Dedifferentiated amniotic fluid mesenchymal stem cell (primary cell): ENCODE measurements around the gene TAMALIN.

ENCODE experiments used
- DNase-seq: peaks from one replicate; pipeline ENCODE4 v3.0.0-alpha.2; 2016; ENCODE audit errors: extremely low spot score

Gene TAMALIN

GRCh38 chr12:52054833-52055730 lies 48.3 kb downstream of the TAMALIN start:
- no peak for DNase-seq

DNA sequence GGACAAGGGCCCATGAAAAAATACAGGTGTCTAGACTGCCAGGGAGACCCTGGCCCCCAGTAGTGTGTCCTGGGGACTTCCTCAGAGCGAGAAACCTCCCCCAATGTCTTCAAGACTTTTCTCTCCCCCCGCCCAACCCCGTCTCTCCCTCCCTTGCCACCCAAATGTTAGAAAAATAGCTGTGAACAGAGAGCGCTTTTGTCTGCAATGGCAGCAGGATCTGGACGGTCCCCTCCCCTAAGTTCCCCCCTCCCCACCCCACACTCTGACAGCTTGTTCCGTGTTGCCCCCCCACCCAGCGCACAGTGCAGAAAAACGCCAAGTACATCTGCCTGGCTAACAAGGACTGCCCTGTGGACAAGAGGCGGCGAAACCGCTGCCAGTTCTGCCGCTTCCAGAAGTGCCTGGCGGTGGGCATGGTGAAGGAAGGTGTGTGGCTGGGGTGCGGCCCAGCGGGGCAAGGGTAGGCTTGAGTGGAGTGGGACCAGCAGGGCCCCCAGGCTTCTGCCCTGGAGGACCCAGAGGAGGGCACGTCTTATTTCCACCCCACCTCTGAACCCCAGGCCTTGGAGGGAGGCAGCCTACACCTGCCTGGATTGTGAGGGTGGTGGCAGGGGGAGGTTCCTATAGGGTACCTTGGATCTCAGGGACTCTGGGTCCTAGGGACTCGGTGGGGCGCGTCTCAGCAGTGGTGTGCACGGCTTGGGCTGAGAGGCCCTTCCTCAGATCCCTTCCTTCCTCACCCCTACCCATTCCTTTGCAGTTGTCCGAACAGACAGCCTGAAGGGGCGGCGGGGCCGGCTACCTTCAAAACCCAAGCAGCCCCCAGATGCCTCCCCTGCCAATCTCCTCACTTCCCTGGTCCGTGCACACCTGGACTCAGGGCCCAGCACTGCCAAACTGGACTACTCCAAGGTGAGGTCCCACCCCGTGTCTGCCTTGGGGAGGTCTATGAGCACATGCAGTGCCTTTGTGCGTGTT lies 49.3 kb downstream of the TAMALIN start:
- DNase-seq = no peak

DNA sequence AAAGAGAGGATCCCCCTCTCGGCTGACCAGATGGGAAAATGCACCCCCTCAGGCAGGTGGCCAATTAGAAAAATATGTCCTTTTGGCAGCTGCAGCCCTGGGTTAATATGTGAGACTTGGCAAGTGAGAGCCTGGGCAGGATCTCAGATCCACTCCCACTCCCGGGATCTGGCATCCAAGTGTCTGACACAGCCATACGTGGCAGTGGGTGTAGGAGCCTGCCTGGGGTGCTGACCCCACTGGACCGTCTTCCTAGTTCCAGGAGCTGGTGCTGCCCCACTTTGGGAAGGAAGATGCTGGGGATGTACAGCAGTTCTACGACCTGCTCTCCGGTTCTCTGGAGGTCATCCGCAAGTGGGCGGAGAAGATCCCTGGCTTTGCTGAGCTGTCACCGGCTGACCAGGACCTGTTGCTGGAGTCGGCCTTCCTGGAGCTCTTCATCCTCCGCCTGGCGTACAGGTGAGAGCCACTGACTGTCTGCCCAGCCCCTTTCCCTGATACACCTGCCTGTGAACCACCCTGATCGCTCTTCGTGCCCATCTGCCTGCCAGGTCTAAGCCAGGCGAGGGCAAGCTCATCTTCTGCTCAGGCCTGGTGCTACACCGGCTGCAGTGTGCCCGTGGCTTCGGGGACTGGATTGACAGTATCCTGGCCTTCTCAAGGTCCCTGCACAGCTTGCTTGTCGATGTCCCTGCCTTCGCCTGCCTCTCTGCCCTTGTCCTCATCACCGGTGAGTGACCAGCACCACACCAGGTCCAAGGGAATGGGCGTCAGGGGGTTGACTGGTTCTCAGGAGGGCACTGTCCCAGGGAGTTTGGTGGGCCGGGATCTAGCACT lies 50.3 kb downstream of the TAMALIN start:
- no peak for DNase-seq

DNA sequence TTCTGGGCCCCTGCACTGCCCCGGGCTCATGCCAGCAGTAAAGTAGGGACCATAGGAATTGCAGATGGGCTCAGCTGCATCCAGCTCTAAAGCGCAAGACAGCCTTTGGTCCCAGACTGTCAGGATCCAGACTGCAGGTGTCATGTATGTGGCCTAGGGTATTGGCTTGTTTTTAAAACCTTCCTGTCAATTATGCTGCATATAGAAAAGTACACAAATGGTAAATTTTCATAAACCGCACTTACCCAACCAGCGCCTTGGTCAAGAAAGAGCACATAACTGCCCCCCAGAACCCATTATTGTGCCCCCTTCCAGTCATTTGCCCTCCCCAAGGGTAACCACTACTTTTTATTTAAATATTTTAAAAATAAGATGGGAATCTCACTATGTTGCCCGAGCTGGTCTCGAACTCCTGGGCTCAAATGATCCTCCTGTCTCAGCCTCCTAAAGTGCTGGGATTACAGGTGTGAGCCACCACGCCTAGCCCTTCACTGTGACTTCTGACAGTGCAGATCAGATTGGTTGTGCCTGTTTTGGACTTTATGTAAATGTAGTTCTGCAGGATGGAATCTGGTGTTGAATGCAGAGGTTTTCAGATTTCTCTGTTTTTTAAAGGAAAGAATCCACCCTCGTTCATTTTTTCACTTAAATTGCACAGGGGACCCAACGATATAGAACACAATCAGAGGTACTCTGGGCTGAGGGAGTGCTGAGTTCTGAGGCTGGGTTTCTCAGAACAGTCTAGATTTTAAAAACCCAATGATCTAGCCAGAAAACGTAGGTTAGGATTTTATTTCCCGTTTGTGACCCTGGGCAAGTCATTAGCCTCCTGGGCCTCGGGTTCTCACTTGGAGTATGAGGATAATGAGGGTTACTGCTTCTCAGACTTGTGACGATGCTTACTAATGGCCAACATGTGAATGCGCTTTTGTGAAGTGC lies 51.2 kb downstream of the TAMALIN start:
- no peak for DNase-seq

- DNase-seq = no peak
Observed at GRCh38 chr12:52058631-52059361, 52.0 kb downstream of the TAMALIN start.

DNA sequence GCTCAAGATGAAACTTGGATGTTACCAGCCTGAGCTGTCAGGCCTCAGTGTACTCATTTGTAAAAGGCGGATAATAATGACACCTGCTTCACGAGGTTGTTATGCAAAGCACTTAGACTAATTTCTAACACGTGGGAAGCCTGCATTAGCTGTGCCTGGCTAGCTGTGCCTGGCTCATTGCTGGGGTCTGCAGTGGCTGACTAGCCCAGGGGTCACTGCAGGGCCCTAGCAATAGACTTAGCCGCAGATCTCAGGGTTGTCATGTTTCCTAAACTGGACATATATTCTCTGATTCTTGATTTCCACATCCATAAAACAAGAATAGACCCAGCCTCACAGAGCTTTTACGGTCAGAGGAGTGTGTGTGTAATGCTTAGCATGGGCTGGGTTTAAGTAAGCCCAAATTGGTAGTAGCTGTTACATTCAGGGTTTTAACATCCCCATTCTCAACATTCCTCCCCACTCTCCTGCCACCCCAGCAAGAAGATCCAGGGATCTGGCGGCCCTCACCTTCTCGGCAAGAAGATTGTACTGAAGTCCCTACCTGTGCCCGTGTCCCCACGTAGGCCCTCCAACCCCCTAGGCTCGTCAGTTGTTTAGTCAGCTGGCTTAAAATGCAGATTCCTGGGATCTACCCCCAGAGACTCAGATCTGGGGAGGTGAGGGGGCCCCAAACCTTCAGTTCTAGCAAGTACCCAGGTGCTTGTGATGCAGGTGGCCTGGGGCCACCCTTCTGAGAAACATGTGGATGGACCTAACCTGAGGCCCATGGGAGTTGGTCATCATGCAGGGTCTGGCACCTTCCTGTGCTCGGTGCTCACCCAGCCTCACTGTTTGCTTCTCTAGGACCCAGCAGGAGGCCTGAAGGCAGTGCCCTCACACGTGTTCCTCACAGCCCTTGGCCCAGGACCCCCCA lies 53.1 kb downstream of the TAMALIN start:
- no peak for DNase-seq

- no peak for DNase-seq
Observed at GRCh38 chr12:52060498-52061177, 53.9 kb downstream of the TAMALIN start.

GRCh38 chr12:52061470-52062166 lies 54.9 kb downstream of the TAMALIN start:
- DNase-seq = no peak

DNA sequence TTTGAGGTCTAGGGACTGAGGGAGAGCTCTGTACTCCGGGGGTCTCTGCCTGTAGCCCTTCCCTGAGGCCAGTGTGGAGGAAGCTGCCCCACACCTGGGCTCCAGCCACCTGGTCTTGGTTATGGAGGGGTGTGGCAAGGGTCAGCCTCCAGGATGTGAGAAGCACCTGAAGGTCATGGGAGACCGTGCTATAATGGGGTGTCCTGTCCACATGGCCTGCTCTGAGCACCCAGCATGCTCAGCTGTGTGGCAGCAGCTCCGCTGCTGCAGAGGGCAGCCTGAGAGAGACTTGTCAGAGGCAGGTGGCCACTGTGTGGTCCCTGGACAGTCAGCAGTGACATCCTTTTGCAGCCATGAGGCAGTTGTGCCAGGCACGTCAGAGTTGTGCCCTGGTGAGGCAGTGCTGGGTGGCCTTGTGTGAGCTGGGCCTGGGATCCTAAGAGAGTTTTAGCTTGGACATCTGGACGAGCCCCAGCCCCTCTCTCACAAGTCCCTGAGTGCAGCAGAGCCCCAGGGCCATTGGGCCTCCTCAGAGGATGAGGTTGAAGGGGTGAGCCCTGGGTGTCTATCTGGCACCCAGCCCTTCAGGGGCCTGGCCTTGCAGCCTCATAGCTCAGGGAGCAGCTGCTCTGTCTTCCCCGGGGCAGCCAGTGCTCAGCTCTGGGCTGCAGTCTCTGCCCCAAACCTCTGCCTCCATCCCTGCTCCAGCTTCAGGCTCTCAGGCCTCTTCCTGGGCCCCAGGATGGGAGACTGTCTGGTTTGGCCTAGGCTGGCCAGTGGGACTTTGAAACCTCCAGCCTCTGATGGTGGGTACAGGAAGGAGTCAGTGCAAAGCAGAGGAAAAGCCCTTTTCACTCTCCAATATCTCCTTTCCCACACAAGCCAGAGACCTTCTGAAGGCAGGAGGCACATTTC lies 55.7 kb downstream of the TAMALIN start:
- no peak for DNase-seq

DNA sequence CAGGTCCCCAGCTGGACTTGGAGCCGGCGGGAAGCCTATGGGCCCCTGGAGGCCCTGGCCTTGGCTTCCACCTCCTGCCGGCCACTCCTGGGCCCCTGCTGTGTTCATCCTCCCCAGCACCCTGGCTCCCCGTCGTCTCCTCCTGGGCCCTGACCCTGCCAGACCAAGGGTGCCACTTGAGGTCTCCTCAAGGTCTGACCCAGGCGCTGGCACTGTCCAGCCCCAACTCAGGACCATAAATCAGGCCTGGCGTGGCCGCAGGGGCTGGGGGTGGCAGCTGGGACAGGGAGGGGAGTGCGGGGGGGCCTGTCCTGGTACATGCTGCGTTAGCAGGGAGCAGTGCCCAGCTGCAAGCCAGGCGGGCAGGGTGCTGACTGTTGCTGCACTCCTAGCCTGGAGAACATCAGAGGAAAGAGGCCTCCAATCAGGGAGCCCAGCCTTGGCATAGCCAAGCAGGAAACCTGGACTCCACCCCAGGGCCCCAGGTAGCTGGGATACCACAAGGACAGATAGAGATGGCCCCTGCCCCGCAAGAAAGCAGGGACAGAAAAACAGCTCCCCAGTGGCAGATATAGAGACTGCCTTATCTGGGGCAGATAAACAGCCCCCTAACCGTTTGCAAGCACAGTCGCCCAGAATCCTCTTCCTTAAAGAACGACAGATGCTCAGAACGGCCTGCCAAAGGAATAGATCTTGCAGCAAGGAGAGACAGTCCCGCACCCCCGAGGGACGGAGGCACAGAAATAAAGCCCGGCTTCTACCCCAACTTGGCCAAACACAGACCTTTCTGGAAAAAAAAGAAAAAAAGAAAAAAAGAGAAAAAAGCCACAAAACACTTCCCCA lies 56.6 kb downstream of the TAMALIN start:
- no peak for DNase-seq

DNA sequence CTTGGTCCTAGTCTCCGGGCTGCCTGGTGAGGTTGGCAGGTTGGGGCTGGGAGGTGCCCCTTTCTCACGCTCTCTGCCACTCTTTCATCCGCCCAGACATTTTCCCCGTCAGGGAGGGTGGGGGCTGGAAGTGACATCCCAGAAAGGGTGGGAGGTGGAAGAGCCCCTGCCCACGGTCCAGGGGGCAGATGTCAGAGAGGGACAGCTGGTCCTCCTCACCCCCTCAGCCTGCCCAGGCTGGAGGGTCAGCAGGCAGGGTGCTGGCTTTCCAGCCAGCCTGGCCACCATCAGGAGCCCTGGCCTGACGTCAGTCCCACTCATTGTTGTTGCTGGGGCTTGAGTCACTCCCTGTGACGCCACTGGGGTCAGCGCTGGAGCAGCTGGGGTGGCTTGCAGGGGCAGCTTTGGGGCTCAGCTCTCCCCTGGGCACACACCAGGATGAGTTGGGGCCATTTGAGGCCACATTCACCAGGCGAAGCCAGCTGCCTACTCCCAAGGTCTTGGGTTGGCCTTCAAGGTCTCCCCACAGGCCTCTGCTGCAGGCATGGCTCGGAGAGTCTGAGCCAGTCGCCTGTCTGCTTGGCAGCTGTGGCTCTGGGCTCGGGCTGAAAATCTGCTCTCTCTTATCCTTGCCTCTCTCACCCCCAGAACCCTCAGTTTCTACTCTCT lies 57.4 kb downstream of the TAMALIN start:
- no peak for DNase-seq
